DMS114 treated with DMSO at 0.1 percent for 48 hours (cell line): Measurements from ENCODE around the gene NKD2.

Source experiments
- DNase-seq: peaks from one replicate; lab custom pipeline; 2025; ENCODE audit not compliant: unreplicated experiment; lab: John Stamatoyannopoulos, UW

Gene NKD2

GRCh38 chr5:1029282-1029944 is 20.8 kb downstream of the NKD2 start:
- DNase-seq, result no peak

GRCh38 chr5:1029945-1030625 is 21.5 kb downstream of the NKD2 start:
- no peak for DNase-seq

DNA sequence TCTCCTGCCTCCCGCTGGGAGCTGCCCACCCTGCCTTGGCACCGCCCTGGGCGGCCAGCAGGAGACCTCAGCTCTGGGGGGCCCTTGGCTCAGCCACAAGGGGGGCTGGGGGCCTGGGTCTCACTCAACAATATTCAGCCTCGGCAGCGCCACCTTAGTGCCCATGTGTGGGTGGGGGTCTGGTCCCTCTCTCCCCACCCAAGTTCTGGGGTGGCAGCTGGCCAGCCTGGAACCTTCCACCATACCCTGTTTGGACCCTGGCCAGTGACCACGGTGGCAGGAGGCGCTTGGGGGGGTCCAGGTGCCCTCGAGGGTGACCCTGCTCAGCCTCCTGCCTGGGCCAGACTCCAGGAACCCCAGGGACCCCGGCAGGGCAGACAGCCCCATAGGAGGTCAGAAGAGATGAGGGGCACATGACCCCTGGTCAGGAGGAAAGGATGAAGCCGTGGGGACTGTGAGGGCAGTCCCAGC is 22.2 kb downstream of the NKD2 start:
- no peak for DNase-seq

DNA sequence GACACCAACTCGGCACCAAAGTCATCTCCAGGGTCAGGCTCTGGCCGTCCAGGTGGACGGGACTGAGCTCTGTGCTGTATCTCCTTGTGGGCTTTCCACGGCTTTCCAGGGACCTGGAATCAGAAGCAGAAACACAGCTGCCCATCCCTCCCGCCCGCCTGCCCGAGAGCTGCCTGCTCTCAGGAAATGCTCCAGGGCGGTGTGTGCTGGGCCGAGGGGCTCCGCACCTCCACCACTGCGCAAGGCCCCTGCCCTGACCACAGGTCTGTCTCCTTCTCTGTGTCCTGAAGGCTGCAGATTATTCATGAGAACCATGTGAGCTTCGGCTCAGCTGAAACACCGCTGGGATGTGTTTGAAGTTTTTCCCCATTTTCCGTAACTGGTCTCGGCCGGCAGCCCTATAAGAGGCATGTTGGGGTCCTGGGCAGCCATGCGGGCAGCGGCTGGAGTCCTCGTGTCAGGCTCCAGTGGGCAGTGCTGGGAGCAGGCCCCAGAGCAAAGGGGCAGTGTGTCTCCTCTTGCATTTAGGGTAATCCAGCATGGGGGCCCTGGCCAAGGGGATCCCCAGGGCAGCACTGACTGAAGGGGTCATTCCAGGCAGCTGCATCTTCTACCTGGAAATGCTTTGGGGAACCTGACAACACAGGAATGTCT is 22.8 kb downstream of the NKD2 start:
- no peak for DNase-seq

DNA sequence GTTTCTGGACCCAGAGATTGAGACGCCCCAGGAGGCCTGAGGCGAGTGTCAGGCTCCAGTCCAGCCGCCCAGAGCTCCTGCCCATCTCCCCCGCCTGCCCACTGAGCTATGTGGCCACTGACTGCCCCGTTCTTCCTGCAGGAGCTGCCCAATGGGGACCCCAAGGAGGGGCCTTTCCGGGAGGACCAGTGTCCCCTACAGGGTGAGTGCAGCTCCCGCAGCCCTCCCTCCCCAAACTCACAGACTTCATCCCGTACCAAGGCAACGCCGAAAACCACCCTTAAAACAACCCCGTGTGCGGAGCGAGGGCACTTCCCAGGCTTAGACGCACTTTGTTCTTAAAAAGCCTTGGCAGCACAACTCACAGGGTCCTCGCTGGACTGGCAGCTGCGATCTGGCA is 23.4 kb downstream of the NKD2 start:
- DNase-seq, result no peak

GRCh38 chr5:1032551-1033027 is 24.0 kb downstream of the NKD2 start:
- DNase-seq, result no peak

DNA sequence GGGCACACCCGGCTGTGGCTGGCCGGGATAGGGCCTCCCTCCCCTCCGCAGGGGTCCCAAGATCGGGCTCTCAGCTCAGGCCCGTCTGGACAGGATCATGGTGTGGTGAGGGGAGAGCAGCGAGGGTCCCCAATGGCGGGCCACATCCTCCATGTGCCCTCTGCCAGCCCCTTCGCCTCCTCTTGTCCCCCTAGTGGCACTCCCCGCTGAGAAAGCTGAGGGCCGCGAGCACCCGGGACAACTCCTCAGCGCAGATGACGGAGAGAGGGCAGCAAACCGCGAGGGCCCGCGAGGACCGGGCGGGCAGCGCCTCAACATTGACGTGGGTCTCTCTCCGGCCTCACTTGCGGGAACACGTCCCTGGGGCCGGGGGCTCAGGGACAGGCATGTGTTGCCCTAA is 24.6 kb downstream of the NKD2 start:
- no peak for DNase-seq

DNA sequence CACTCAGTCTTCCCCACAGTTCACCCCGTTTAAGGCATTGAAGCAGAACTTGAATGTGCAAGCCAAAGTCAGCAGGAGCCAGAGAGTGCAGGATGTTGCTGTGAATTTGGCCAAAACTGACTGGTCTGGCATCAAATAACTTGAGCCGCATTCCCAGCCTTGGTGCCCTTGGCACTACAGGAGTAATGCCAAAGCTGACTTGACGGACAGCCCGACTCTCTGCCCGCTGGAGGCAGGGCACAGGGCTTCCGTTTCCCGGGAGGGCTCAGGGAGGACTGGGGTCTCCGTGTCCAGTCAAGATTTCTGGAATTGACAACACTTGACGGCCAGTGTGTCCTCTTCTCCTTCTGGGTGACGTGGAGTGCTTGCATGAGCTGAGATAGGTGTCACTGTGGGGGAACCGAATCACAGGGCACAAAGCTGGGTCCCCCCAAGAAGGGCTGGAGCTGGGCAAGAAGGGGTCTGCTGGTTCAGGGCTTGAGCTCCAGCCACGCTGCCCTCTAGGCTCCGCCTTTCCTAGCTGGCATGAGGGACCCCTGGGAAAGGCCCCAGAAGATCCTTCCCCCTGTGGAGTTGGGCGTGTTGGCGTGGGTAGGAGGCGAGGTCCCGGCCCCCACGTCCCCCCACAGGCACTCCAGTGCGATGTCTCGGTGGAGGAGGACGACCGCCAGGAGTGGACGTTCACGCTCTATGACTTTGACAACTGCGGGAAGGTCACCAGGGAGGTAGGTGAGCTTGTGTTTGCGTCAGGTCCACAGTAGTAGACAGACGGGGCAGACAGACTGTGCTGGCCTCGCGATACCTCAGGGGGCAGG is 25.2 kb downstream of the NKD2 start:
- no peak for DNase-seq

DNA sequence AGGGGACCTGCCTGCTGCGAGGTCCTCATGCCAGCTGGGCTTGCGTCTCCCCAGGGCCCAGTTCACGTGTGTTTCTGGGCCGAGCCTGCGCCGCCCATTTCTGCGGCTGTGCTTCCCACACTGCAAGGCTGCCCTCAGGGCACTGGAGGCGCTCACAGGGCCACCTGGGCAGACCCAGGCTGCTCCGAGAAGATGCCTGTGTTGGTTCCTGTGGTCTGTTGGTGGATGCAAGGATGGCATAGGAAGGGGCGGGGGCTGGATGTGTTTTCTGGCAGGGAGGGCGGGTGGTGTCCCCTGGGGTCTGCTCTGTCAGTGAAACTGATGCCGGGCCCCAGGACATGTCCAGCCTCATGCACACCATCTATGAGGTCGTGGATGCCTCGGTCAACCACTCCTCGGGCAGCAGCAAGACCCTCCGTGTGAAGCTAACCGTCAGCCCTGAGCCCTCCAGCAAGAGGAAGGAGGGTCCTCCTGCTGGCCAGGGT is 25.9 kb downstream of the NKD2 start:
- DNase-seq, result no peak

GRCh38 chr5:1034986-1035385 is 26.4 kb downstream of the NKD2 start:
- no peak for DNase-seq

DNA sequence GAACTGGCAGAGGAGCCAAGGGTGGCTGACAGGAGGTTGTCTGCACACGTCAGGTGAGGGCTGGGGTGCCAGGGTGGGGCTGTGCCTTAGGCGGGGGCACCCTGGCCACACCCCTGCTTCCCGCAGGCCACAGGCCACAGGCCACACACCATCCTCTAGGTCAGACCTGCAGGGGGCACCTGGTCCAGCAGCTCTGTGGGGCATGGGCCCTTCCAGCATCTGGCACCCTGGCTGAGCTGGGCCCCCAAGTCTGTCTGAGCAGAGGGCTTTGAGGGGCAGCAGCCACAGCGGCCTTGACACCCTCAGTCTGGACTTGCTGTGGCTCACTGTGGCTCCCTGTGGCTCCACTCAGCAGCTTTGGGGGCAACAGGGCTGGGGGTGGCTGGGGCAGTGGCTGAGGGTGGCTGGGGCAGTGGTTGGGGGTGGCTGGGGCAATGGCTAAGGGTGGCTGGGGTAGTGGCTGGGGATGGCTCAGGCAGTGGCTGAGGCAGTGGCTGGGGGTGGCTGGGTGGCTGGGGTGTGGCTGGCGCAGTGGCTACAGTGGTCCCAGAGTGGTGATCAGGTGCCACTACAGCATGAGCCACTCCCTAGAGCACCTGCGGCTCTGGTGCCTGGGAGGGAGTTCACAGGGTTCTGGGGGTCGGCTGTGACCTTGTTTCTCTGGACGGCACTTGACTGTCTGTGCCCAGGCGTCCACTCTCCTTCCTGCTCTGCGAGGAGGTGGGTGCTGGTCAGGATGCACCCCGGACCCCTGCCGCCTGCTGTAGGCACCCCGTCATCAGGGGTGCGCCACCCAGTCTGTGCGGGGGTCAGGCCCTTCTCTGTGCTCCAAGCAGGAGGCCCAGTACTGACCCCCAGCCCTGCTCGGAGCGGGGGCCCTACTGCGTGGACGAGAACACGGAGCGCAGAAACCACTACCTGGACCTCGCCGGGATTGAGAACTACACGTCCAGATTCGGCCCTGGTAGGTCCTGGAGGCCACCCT is 27.1 kb downstream of the NKD2 start:
- no peak for DNase-seq

DNA sequence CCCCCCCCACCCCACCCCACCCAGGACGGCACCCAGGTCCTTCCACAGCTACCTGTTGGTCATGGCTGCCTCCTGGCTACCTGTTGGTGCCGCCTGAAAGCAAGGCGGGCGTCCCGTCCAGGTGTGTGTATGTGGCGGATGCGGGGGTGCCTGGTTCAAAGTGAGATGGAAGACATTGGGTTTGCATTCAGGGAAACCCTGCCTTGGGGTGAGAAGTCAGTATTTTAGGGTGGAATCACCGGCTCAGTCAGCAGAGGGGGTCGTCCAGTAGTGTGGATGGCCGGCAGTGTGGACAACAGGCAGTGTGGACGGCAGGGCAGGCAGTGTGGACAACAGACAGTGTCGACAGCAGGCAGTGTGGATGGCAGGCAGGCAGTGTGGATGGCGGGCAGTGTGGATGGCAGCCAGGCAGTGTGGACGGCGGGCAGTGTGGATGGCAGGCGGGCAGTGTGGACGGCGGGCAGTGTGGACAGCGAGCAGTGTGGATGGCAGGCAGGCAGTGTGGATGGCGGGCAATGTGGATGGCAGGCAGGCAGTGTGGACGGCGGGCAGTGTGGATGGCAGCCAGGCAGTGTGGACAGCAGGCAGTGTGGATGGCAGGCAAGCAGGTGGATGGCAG is 28.0 kb downstream of the NKD2 start:
- DNase-seq, result no peak

- no peak for DNase-seq
These were observed 28.6 kb downstream of the NKD2 start for GRCh38 chr5:1037123-1037670.

DNA sequence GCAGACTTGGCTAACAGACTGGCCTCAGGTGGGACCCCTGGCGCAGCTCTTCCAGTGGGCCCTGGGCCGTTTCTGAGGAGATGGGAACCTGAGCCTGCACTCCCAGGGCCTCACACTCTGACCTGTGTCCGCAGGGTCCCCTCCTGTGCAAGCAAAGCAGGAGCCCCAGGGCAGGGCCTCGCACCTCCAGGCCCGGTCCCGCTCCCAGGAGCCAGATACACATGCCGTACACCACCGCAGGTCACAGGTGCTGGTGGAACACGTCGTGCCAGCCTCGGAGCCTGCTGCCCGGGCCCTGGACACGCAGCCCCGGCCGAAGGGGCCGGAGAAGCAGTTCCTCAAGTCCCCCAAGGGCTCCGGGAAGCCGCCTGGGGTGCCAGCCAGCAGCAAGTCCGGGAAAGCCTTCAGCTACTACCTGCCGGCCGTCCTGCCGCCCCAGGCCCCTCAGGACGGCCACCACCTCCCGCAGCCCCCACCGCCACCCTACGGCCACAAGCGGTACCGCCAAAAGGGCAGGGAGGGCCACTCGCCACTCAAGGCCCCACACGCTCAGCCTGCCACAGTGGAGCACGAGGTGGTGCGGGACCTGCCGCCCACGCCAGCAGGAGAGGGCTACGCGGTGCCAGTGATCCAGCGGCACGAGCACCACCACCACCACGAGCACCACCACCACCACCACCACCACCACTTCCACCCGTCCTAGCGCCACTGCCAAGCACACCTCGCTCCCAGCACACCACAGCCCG is 29.2 kb downstream of the NKD2 start:
- DNase-seq, result no peak

- no peak for DNase-seq
These were observed 30.0 kb downstream of the NKD2 start for GRCh38 chr5:1038417-1039209.

DNA sequence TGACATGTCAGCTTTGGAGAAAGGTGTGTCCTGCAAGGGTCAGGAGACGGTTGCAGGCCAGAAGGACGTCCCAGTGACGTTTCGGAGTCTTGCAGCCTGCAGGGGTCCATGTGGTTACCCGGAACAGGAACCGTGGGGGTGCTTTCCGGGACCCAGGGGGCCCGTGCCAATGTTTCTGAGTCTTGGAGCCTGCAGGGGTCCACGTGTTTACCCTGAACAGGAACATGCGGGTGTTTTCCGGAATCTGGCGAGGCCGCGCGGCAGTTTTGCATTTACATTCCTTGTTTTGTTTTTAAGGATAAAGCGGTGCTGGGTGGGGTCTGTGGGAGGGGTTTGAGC is 30.6 kb downstream of the NKD2 start:
- no peak for DNase-seq

DNA sequence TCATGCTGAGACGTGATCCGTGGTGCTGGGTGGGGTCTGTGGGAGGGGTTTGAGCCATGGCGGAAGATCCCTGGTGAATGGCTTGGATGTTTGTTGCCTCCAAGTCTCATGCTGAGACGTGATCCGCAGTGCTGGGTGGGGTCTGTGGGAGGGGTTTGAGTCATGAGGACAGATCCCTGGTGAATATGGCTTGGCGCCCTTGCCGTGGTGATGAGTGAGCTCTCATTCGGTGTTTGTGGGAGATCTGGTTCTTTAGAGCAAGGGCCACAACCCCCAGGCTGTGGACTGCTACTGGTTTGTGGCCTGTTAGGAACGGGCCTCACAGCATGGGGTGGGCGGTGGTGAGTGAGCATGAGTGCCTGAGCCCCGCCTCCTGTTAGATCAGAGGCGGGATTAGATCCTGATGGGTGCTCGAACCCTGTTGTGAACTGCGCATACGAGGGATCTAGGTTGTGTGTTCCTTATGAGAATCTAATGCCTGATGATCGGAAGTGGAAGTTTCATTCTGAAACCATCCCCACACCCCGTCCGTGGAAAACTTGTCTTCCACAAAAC is 31.2 kb downstream of the NKD2 start:
- no peak for DNase-seq

DNA sequence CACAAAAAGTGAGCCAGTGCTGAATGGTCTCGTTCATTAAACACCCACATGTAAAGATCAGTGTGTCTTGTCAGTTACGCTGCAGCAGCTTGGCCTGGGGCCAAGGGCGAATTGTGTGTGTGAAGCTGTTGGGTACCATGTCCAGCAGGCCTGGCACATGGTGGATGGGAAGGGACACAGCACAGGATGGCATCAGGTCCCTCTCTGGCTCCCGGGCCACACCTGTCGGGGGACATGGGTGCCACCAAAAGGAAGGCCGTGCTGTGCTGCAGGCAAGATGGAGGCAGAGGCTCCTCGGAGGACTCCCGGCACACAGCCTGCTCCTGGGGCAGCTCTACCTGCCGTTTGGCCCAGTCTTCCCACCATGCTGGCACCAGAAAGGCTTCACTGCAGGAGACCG is 32.0 kb downstream of the NKD2 start:
- no peak for DNase-seq
